Fibroblast of skin of left quadriceps (primary cell): ENCODE data around the gene PER2.
"Not testable (repeated sequence)": the region's sequence is repeated elsewhere in the genome, so short reads cannot be mapped to it uniquely, and the experiment has no call there.

ENCODE experiments used
- DNase-seq, 2 experiments: peaks; one replicate each; pipeline ENCODE4 v3.0.0-alpha.2; 2013; ENCODE audit warnings: low read depth in 2 of 2

The PER2 gene

DNA sequence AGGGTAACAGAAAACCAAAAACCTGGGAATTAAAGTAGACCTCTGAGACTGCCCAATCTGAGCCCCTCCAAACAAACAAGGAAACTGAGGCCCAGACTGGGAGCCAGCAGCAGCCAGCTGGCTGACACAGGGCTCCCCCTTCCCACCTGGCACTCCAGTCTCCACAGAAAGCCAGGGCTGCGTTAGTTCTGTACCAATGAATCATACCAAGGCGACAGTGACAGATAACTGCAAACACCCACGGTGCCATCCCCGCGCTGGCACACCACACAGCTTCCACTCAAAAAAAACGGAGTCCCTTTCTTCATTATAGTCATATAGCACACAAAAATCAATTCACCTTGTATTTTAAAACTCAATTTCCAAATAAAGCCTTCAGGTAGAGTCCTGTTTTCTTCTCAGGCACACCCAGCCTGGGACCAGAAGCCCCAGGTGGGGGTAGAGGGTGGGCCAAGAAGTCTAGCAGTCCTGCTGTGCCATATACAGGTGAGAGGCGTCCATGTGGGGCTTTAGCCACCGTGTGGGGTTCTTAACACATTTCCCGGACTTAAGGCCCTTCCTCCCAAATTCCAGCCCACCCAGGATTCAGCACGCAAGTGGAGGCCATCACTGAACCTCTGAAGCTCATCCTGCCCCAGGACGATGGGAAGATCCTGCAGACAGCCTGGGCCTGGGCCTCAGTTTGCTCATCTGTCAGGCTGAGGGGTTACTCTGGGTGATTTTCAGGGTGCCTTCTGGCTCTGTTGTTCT lies 1.2 kb downstream of the PER2 start:
- DNase-seq: no peak

DNA sequence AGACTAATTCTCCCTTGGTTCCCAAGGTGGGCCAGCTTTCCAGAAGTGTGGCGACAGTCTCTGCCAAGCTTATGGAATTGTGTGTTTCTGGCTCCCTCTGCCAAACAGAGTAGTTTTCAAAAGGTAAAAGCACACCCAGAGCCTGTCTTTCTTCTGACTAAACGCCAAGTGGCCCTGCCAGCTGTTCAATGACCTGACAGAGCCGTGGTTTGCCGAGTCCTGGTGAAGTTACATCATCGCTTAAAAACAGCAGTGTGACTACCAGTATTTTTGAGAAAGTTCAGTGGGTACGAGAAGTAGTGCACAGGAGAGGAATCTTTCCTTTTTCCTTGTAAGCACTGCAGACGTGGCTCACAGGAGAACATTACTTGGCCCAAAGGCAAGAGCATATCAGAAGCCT lies 1.9 kb downstream of the PER2 start:
- DNase-seq: peak in 1 of 2 experiments; percentile 6

DNA sequence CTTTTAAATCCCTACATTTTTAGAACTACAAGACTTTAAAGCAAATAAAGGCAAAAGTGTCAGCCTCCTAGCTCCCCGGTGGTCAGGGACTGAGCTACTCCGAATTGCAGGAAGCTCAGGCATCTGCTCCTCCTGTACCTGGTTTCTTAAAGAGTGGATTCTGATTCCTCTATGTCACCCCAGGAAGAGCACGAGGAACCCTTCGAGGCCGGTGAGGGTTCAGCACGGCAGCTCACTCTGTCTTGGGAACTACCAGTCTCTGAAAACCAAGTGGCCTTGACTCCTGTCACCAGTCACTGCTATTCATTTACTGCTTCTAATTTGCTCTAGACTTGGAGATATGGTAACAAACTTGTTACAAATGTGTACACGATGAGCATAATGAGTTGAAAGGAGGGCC lies 2.3 kb downstream of the PER2 start:
- no peak for DNase-seq

DNA sequence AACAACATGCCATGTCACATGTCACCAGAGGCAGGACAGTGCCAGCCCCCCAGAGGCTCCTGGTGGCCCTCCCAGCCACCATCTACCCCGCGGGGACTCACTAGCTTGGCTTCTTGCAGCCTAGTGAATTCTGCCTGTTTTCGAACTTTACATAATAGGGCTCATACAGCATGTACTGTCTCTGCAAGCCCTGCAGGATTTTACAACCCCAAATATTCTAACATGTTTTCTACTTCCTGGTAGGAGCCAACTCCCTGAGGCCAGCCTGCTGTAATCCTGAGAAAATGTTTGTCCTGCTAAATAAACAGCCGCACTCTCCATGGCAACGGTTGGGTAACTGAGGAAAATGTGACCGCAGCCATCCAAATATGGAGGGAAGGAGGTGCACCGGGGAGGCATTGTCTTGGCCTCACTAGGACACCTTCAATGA lies 2.7 kb downstream of the PER2 start:
- DNase-seq: peak; percentile 40 to 45

DNA sequence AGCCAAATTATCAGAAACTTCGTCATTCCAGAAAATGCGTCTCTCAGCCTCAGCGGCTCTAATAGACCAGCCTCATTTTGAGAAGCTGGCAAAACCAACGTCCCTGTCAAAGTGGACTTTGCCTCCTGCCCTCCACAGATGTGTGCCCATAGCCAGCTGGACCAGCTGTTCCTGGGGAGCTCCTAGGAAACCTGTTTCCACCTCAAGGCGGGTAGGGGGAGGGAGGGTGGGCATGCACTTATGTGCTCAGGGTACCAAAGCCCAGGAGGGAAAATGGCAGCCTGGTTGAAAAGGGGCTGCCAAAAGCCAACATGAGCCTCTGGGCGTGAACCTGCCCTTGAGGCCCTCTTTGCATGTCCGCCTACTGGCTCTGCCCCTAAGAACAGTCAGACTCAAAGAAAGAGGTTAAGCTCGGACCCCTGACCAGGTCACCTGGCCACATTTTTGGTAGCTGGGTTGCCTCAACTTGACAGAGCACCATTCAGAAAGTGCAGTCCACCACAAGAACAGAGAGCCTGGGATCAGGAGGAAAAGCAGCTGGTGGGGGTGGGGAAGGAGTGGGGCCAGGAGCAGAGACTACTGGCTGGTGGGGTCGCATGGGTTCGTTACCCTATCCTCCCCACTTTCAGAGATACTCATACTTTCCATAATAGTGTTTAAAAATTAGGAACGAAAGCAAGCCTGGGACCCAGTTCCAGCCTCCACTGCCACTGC lies 3.5 kb downstream of the PER2 start:
- DNase-seq: no peak

DNA sequence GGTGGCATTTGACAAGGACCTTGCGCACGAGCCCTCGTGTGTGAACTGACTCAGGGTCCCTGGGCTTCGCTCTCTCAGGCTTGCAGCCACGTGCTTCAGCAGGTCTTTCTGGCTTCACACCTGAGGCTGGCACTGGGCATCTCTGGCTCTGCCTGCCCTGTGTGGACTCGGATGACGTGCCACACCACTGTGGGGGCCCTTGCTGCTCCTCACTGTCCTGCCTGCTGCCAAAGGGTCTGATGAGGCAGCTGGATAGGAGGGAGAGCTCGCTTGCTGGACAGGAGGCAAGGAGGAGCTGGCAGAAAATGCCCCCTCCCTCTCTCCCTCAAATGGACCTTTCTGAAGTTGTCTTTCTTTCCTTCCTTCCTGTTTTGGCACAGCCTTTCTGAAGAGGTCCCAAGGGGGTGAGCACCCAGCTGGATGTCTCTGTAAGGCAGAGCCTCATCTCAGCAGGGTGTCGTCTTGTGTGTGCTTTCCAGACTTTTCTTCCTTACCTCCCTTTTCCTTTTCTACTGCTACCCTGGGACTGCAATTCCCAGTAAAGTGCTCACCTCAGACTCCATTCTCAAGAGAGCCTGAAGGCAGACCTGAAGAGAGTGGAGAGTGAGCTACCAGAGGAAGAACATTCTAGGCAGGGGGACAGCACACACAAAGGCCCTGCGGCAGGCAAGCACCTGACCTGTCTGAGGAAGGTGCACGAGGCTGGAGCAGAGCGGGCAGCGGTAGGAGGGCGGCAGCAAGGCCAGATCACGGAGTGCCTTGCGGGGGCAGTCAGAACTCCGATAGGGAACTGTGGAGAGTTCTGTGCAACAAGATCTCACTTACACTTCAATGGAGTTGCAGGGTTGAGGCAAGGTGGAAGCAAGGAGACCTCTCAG lies 5.3 kb downstream of the PER2 start:
- DNase-seq: no peak

DNA sequence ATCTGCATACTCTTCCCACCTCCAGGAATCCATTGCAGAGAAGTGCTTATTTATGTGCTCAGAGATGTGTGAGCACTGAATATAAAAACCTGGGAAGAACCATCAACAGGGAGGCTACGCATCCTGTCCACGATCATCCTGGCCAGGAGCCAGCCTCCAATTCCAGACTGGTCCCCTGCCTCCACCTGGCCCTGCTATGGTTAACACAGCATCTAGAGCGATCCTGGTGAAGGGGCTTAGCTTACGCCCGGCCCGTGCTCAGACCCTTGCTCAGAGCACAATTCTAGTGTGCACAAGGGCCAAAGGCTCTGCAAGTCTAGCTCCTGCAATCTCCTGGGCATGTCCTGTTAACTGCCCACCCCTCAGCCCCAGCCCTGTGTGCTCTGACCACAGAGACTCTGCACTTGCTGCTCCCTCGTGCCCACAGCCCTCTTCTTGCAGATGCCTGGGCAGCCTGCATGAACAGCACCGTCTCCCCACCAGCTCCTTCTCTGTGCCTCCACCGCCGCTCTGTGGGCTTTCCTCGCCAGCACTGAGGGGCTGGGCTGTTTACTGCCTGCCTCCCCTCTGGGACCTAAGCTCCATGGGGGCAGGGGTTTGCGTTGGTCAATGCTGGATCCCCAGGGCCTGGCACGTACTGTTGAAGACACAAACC lies 6.5 kb downstream of the PER2 start:
- DNase-seq: no peak

DNA sequence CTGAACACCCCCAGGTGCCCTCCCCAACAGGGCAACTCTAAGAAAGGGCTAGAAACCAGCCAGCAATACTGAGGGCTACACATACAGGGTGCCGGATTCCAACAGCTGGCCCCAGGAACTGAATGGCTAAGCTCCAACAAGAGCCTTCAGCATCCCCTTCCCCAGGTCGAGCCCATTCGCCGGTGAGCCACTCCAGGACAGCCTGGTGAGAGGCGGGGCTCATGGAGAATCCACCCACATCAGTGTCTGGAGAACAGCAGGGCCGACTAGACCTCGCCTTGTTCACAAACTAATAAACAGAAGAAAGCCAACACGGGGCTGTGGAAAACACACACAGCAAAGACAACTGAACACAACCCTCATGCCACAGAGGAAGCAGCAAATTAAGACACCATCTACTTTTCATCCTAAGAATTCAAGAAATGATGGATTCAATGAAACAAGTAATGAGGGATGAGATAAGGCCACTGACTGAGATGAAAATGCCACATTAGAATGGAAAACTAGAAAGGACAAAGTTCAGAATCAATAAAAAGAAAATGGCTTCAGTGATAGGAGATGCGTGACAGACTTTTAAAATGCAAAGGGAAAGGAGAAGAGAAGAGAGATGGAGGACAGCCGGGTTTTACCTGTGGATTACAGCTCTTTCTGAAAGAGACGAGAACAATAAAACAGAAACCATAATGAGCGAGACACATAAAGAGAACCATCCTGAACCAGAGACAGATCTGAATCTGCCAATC lies 8.2 kb downstream of the PER2 start:
- no peak for DNase-seq

DNA sequence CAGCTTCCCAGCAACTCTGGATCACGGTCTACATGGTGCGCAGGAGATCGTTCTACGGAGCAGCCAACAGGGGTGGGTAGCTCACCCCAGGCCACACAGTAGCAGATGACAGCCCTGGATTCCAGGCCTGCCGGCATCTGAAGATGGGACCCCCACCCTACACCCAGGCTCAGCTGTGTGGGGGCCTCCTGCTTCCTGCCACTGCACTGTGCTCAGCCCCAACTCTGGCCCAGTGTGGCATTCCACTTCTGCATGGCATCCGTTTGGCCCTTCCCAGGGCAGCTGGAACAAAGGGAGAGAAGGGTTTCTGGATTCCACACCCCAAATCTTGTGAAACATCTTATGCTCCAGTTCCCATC lies 9.1 kb downstream of the PER2 start:
- DNase-seq: no peak

DNA sequence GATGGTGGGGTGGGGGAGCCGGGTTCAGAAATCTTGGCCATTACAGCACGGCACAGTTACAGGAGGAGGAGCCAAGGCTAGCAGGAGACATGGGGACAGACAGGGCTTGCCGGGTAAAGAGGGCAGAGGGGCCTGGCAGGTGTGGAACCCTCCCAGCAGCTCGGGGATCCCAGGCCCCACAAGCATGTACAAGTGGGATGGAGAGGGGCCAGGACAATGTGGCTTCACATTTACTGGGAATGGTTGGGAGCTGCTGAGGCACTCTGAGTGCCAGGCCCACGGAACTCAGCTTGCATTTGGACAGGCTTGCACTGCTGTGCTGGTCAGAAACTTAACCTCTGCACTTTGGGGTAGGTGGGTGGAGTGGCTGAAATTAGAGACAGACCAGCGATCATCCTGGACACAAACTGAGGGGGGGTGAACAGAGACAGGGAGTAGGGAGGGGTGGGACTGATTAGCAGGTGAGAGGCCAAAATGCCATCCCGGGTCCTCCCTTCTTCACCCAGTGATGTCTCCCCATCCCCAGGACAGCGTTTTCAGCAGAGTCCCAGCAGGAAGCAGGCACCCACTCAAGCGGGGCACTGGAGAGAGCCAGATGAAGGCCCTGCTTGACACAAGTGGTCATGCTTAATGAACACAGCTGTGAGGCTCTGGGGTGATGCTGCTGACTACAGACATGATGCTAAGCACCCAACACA lies 9.6 kb downstream of the PER2 start:
- no peak for DNase-seq

DNA sequence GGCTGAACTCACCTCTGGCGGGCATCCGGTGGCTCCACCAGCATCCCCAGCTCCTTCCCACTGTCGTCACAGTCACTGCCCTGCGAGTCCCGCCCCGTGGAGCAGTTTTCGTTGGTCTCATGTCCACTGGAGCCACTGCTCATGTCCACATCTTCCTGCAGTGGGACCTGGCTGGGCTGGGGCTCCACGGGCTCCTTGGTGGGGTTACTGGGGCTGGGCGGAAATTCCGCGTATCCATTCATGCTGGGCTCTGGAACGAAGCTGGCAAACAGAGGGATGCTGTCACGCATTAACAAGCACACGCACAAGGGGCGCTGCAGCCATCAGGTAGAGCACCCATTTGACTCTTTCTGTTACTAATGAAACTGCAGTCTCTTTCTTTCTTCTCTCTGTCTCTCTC lies 10.7 kb downstream of the PER2 start:
- no peak for DNase-seq

DNA sequence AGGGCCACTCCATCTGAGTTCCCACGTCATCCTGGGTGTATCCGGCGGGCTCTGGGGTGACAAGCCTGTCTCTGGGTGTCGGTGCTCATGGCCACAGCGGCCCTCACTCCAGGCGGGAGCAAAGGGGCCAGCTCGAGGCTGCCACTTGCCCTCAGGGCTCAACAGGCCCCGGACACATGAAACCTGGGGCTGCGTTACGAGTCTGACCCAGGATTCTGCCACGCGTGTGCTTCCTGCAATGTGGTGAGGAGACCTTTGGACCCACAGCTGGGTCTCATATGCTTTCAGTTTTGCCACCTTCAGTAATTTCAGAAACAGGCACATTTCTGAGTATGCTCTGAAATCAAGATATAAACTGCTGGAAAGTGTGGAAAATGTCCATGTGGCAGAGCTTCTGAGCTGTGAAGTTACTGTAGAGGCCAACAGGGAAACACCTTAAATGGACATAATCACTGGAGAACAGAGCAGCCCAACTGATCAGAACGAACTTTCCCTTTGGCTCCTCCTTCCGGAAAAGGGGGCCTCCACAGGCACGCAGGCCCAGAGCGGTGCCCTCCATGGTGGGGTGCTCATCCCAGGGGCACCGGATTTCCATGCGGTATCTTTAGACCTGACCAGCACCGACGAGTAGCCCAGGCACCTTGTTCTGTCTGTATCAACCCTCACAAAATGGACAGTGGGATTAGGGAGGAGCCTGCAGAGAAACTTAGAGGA lies 14.1 kb downstream of the PER2 start:
- no peak for DNase-seq

DNA sequence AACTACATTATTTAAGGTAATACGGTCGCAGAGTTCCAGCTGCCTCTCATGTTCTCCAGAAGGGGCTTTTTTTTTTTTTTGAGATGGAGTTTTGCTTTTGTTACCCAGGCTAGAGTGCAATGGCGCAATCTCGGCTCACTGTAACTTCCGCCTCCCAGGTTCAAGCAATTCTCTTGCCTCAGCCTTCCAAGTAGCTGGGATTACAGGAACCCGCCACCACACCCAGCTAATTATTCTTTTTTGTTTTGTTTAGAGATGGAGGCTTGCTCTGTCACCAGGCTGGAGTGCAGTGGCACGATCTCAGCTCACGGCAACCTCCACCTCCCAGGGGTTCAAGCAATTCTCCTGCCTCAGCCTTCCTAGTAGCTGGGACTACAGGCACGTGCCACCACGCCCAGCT lies 15.0 kb downstream of the PER2 start:
- DNase-seq: not testable (repeated sequence)

DNA sequence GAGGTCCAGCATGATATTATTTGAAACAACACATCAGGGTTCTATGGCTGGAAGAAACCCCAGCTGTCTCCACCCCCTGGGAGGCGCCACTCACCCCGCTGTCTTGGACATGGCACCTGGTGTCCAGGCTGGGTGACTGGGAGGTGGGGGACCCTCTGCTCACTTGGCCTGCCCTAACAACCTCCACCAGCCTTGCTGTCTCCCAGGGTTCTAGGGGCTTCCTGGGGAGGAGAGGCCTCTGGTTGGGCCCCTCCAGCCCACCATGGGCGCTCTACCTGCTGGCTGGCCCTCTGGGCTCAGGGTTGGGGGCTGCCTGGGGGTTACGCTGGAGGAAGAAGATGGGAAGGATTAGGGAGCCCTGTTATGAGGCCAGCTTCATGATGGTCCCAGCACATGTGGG lies 16.3 kb downstream of the PER2 start:
- no peak for DNase-seq

DNA sequence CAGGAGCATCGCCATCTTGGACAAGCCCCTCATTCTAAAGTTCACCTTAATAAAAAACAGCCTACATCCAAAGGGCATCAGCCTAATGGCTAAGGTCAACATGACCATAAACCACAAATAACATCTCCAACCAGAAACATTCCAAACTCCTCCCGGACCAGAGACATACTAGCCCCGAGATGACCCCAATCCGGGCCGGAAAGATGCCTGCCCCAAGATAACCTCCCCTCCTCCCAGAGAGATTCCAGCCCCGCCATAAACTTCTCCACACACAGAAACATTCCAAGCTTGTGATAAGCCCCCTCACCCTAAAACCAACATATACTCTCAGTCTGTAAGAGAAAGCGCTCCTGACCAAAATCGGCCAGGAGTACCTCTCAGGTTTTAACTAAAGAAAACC lies 16.7 kb downstream of the PER2 start:
- DNase-seq: not testable (repeated sequence)

DNA sequence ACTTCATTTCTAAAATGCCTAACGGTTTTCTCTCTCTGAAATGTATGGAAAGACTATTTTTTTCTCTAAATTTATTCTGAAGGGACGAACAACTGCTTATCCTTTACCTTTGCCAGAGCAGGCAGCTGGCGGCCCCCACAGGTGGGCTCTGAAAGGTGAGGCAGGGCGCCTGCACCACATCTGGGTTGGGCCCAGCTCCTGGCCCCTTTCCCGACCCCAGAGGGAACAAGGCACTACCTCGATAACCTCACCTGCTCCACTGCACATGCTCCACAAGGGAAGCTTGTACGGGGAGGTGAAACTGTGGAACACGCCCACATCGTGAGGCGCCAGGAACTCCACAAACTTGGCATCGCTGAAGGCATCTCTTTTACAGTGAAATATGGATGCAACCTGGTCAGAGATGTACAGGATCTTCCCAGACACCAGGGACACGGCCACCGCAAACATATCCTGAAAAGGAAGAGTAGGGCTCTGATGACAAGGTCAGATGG lies 17.3 kb downstream of the PER2 start:
- DNase-seq: no peak

DNA sequence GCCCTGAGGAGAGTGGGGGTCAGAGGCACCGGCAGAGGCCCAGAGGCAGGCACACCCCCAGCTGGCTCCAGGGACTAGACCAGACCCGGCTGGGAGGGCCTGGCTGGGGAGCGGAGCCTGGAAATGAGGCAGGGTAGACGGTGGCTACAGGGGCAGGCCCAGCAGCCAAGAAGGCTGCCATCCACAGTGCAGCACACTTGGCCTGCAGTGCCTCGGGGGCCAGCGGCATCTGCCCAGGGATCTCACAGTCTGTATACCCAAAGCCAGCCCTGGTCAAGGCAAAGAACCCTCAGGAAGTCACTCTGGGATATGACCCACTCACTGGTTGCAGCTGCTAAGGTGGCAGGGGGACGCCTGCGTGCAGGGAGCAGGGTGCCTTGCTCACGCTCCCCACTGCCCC lies 17.8 kb downstream of the PER2 start:
- DNase-seq: no peak

DNA sequence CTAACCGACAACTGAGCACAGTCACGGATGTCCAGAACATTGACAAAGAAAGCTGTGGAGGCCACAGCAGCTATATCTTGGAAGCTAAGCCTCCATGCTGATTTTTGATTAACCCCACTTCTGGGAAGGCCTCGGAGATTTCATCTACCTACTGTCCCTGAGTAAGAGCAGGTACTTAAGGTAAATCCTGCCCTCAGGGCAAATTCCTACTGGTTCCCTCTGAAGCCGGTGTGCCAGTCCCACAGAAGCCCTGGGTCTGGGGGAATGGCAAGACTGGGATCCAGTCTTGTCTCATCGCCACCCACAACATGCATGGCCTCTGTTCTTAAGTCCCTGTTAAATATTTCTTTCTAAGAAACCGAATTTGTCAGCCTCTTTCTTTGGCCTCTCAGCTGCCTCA lies 18.7 kb downstream of the PER2 start:
- DNase-seq: no peak

DNA sequence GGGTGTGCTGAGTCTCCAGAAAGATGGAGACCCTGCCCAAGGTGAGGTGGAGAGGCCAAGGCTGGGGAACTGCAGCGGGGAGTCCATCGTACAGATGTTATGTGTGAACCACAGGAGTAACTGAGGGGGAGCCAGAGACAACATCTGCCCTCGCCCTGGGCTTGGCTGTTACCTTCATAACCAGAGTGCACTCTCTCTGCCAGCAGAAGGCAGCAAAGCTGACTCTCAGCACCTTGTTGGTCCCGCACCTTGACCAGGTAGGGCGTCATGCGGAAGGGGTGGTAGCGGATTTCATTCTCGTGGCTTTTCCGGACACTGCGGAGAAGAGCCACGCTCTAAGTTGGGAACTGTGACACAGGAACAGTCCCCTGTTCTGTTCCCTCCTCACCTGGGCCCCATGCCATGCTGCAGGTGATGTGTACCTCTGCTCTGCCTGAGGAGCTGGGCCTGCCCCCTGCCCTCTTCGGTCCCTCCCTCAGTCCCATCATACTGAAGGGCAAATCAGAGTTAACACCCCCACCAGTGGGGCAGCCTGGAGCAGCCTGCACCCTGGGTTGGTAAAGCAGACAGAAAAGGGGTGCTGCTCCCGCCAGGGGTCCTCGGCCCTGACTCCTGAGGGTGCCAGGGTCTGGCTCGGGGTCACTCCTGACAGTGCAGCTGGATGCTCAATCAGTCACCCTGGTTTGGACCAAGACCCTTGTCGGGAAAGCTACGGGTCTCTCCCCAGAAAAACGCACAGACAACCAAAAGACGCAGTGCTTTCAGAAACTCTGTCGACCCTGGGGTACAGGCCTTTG lies 20.3 kb downstream of the PER2 start:
- no peak for DNase-seq
